ENCODE data around the gene UBE3A. TPM values are rescaled to one million over a fixed set of nuclear protein-coding genes. Genes with fewer than 3 reads are reported as not detected.

The UBE3A gene
- total and polyA plus RNA-seq, 3 donors from 2014 or later, result 77.3 to 103 (median 86.5) TPM

DNA sequence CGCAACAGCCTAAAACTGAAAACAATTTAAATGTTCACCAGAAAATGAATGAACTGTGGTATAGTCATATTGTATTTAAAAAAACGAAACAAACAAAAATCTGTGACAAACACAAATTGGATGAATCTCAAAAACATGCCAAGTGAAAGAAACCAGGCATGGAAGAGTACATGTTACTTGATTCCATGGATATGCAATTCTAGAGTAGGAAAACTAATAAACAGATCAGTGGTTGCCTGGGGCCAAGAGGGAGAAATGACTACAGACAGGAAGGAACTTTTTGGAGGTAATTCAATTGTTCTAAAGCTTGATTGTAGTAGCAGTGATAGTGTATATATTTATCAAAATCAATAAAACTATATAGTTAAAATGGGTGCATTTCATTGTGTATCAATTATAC is 16.8 kb downstream of the UBE3A start:
- intact Hi-C loops (cut with DNase I; ENCODE audit: low total_unique reads), result no loop called here
- Histone ChIP-seq H3K36me3 (ENCODE audit: low read depth, missing control alignments) (no peaks in the 10 kb centered on the region), H3K4me1 (no peaks in the 10 kb centered on the region), H3K4me3 (no peak overlapping the region), H3K9me3 (no peaks in the 10 kb centered on the region), H3K27me3 (no peaks in the 10 kb centered on the region), H3K27ac (no peak overlapping the region)
- DNase-seq, result no peak
- TF ChIP-seq, protein P1, sequence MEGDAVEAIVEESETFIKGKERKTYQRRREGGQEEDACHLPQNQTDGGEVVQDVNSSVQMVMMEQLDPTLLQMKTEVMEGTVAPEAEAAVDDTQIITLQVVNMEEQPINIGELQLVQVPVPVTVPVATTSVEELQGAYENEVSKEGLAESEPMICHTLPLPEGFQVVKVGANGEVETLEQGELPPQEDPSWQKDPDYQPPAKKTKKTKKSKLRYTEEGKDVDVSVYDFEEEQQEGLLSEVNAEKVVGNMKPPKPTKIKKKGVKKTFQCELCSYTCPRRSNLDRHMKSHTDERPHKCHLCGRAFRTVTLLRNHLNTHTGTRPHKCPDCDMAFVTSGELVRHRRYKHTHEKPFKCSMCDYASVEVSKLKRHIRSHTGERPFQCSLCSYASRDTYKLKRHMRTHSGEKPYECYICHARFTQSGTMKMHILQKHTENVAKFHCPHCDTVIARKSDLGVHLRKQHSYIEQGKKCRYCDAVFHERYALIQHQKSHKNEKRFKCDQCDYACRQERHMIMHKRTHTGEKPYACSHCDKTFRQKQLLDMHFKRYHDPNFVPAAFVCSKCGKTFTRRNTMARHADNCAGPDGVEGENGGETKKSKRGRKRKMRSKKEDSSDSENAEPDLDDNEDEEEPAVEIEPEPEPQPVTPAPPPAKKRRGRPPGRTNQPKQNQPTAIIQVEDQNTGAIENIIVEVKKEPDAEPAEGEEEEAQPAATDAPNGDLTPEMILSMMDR (IDR thresholded peaks at IDR 0.05), result no peak
- TF ChIP-seq POLR2A (IDR thresholded peaks at IDR 0.05), result no peak
- 81 to 87% methylated on average over 2 of the region's 2 CpGs for WGBS, 2 donors

GRCh38 chr15:25418202-25418601 is 20.6 kb downstream of the UBE3A start:
- intact Hi-C loops (cut with DNase I; ENCODE audit: low total_unique reads), result no loop called here
- H3K27me3 ChIP-seq, result no peaks in the 10 kb centered on the region

DNA sequence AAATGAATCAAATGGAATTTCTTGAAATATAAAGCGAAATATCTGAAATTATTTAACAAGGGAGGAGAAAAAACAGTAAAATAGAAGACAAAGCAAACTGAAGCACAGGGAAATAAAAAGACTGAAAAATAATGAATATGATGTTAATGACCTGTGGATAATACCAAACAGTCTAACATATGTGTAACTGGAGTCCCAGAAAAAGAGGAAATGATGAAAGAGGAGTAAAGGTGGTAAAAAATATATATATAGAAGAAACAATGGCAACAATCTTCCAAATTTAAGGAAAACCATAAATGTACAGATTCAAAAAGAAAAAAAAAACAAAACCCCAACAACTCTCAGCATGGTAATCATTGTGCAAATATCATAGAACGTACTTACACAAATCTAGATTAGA is 21.2 kb downstream of the UBE3A start:
- H3K9me3 ChIP-seq, result no peaks in the 10 kb centered on the region
- no peaks in the 10 kb centered on the region for H3K27me3 ChIP-seq
- DNase-seq, result no peak
- intact Hi-C loops (cut with DNase I; ENCODE audit: low total_unique reads), result no loop called here
- H3K27ac ChIP-seq, result no peak overlapping the region
- no peaks in the 10 kb centered on the region for H3K36me3 ChIP-seq (ENCODE audit: low read depth, missing control alignments)
- 92 to 95% methylated on average over 2 of the region's 2 CpGs for WGBS, 2 donors
- H3K4me3 ChIP-seq, result no peak overlapping the region
- no peaks in the 10 kb centered on the region for H3K4me1 ChIP-seq
- no peak for TF ChIP-seq POLR2A (IDR thresholded peaks at IDR 0.05)
- TF ChIP-seq, protein P1 (IDR thresholded peaks at IDR 0.05), result no peak

More at GRCh38 chr15:25418202-25418601, 20.6 kb downstream of the UBE3A start:
- 72 to 89% methylated on average over 4 of the region's 4 CpGs for WGBS, 2 donors
- no peak for DNase-seq
- H3K4me1 ChIP-seq, result no peaks in the 10 kb centered on the region
- H3K4me3 ChIP-seq, result no peak overlapping the region
- no peak overlapping the region for H3K27ac ChIP-seq
- no peaks in the 10 kb centered on the region for H3K36me3 ChIP-seq (ENCODE audit: low read depth, missing control alignments)
- TF ChIP-seq, protein P1 (IDR thresholded peaks at IDR 0.05), result no peak
- no peaks in the 10 kb centered on the region for H3K9me3 ChIP-seq

- DNase-seq, result no peak
- Histone ChIP-seq H3K27me3 (no peaks in the 10 kb centered on the region), H3K36me3 (ENCODE audit: low read depth, missing control alignments) (no peaks in the 10 kb centered on the region), H3K27ac (no peak overlapping the region), H3K4me3 (no peak overlapping the region), H3K4me1 (no peaks in the 10 kb centered on the region), H3K9me3 (no peaks in the 10 kb centered on the region)
- TF ChIP-seq, protein P1 (IDR thresholded peaks at IDR 0.05), result no peak
- TF ChIP-seq POLR2A (IDR thresholded peaks at IDR 0.05), result no peak
- 69 to 81% methylated on average over 3 of the region's 3 CpGs for WGBS, 2 donors
- intact Hi-C loops (cut with DNase I; ENCODE audit: low total_unique reads), result no loop called here
These were observed 22.1 kb downstream of the UBE3A start for GRCh38 chr15:25416693-25417092.

DNA sequence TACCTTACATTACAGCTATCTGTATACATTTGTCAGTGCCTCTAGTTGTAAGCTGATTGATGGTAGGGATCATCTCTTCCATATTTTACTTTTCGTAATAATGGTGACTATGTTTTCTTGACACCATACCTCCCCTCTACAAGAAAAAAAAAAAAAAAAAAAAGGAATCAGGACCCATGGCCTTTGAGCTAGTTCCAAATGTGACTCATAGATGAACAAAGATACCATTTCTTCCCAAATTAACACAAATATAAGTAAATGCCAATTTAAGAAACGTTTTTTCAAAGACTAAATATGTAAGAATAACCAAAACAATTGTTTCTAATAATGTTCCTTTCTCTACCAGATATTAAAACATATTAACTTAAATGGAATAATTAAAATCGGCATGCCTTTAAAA is 23.1 kb downstream of the UBE3A start:
- TF ChIP-seq, protein P1 (IDR thresholded peaks at IDR 0.05), result no peak
- no peak for TF ChIP-seq POLR2A (IDR thresholded peaks at IDR 0.05)
- 80 to 85% methylated on average over 3 of the region's 3 CpGs for WGBS, 2 donors

More for the DNA sequence above, 23.1 kb downstream of the UBE3A start:
- no peaks in the 10 kb centered on the region for H3K36me3 ChIP-seq (ENCODE audit: low read depth, missing control alignments)
- intact Hi-C loops (cut with DNase I; ENCODE audit: low total_unique reads), result no loop called here
- no peaks in the 10 kb centered on the region for H3K9me3 ChIP-seq
- H3K4me3 ChIP-seq, result no peak overlapping the region
- no peaks in the 10 kb centered on the region for H3K4me1 ChIP-seq
- no peak overlapping the region for H3K27ac ChIP-seq
- DNase-seq, result no peak
- H3K27me3 ChIP-seq, result no peaks in the 10 kb centered on the region
